Endothelial cell of umbilical vein (primary cell): ENCODE data around the gene ZNF557.

Source experiments
- EZH2 ChIP-seq: IDR thresholded peaks from 2 replicates; pipeline ENCODE4 v1.6.1; 2012; ENCODE audit warnings: borderline replicate concordance, low read depth, mild to moderate bottlenecking, moderate library complexity, low read length, inconsistent platforms; ENCODE audit not compliant: severe bottlenecking
- FOS ChIP-seq: IDR thresholded peaks from 2 replicates; pipeline ENCODE4 v1.6.1; 2011; ENCODE audit warnings: mild to moderate bottlenecking, low read length, moderate library complexity, borderline replicate concordance; ENCODE audit not compliant: insufficient read depth
- GATA2 ChIP-seq: IDR thresholded peaks from 2 replicates; pipeline ENCODE4 v1.7.0; 2011; ENCODE audit warnings: low read depth, mild to moderate bottlenecking, moderate library complexity, mixed read lengths, low read length; ENCODE audit not compliant: insufficient read length, insufficient read depth
- JUN ChIP-seq: IDR thresholded peaks from 2 replicates; pipeline ENCODE4 v1.6.1; 2011; ENCODE audit warnings: borderline replicate concordance, low read depth; ENCODE audit not compliant: insufficient read length, insufficient read depth
- MYC ChIP-seq: IDR thresholded peaks from one replicate; pipeline ENCODE4 v1.6.1; 2011; ENCODE audit warnings: mild to moderate bottlenecking, low read depth, low read length
- POLR2A ChIP-seq: IDR thresholded peaks from 2 replicates; pipeline ENCODE4 v1.6.1; 2012; ENCODE audit warnings: low read depth, mild to moderate bottlenecking, control low read depth, low read length
- POLR2AphosphoS5 ChIP-seq: IDR thresholded peaks from 2 replicates; pipeline ENCODE4 v1.6.1; 2012; ENCODE audit warnings: low read depth, mild to moderate bottlenecking, control low read depth, low read length, moderate library complexity; ENCODE audit not compliant: insufficient read depth
- TF ChIP-seq, protein P1 (sequence below), 2 donors: IDR thresholded peaks; 1 replicate in 1 of 2; 2 replicates in 1 of 2; pipeline ENCODE4 v1.5.1; 2011; ENCODE audit warnings: low read length in 2 of 2, mild to moderate bottlenecking in 2 of 2, moderate library complexity in 2 of 2, control low read depth in 1 of 2, inconsistent platforms in 1 of 2, low read depth in 1 of 2; ENCODE audit not compliant: insufficient read depth in 1 of 2; ENCODE audit errors: extremely low read depth in 1 of 2
- TF ChIP-seq, protein P2 (sequence below): IDR thresholded peaks from 2 replicates; pipeline ENCODE4 v1.6.1; 2011; ENCODE audit not compliant: insufficient read depth, insufficient read length

DNA sequence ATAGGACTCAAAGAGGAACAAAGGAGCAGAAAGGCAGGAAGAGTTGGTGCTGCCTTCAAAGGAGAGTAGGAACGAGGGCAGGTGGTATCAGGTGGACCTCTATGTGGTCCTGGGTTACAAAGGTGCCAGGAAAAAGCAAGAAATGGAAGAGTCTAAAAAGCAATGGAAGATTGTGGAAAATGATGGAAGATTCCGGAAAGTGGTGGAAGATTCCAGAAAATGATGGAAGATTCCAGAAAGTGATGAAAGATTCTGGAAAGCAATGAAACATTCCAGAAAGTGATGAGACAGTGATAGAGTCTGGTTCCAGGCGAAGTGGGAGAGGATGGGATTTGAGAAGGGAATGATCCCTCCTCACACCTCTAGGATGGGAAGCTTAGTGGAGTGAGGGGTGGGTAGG lies 55.3 kb downstream of the ZNF557 start:
- TF ChIP-seq, protein P1, sequence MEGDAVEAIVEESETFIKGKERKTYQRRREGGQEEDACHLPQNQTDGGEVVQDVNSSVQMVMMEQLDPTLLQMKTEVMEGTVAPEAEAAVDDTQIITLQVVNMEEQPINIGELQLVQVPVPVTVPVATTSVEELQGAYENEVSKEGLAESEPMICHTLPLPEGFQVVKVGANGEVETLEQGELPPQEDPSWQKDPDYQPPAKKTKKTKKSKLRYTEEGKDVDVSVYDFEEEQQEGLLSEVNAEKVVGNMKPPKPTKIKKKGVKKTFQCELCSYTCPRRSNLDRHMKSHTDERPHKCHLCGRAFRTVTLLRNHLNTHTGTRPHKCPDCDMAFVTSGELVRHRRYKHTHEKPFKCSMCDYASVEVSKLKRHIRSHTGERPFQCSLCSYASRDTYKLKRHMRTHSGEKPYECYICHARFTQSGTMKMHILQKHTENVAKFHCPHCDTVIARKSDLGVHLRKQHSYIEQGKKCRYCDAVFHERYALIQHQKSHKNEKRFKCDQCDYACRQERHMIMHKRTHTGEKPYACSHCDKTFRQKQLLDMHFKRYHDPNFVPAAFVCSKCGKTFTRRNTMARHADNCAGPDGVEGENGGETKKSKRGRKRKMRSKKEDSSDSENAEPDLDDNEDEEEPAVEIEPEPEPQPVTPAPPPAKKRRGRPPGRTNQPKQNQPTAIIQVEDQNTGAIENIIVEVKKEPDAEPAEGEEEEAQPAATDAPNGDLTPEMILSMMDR (IDR thresholded peaks at IDR 0.05; ENCODE audit: extremely low read depth in 1 of 2, insufficient read depth in 1 of 2, low read depth in 1 of 2, low read length in 2 of 2), result no peak
- TF ChIP-seq POLR2AphosphoS5 (no peak), POLR2A (no peak), MYC (no peak), GATA2 (no peak), EZH2 (no peak), FOS (no peak), JUN (no peak)
- TF ChIP-seq, protein P2, sequence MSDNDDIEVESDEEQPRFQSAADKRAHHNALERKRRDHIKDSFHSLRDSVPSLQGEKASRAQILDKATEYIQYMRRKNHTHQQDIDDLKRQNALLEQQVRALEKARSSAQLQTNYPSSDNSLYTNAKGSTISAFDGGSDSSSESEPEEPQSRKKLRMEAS, result no peak
